ENCODE data around the gene THRB.

The THRB gene

DNA sequence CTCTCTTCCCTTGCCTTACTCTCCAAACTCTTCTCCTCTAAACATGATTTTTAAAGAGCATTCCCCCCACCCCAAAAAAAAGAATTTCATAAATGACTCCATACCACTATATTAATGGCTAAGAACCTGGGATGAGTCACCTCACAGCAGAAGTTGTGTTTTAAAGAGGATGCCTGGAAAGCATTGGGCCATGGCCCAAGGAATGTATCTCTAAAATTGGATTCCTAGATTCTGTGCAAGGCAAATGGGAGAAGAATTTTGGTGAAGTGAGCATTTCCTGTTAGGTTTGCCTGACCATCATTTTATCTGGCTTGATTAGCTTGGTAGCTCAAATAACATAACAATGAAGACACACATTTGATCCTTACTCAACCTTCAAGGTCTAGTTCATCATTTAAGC, 298.1 kb downstream of the THRB start:
- Histone ChIP-seq H3K4me3 (no peak overlapping the region), H3K27ac (no peak overlapping the region)
- TF ChIP-seq, protein P1, sequence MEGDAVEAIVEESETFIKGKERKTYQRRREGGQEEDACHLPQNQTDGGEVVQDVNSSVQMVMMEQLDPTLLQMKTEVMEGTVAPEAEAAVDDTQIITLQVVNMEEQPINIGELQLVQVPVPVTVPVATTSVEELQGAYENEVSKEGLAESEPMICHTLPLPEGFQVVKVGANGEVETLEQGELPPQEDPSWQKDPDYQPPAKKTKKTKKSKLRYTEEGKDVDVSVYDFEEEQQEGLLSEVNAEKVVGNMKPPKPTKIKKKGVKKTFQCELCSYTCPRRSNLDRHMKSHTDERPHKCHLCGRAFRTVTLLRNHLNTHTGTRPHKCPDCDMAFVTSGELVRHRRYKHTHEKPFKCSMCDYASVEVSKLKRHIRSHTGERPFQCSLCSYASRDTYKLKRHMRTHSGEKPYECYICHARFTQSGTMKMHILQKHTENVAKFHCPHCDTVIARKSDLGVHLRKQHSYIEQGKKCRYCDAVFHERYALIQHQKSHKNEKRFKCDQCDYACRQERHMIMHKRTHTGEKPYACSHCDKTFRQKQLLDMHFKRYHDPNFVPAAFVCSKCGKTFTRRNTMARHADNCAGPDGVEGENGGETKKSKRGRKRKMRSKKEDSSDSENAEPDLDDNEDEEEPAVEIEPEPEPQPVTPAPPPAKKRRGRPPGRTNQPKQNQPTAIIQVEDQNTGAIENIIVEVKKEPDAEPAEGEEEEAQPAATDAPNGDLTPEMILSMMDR (IDR thresholded peaks at IDR 0.05), result no peak
- no peak for DNase-seq (ENCODE audit: low spot score)

DNA sequence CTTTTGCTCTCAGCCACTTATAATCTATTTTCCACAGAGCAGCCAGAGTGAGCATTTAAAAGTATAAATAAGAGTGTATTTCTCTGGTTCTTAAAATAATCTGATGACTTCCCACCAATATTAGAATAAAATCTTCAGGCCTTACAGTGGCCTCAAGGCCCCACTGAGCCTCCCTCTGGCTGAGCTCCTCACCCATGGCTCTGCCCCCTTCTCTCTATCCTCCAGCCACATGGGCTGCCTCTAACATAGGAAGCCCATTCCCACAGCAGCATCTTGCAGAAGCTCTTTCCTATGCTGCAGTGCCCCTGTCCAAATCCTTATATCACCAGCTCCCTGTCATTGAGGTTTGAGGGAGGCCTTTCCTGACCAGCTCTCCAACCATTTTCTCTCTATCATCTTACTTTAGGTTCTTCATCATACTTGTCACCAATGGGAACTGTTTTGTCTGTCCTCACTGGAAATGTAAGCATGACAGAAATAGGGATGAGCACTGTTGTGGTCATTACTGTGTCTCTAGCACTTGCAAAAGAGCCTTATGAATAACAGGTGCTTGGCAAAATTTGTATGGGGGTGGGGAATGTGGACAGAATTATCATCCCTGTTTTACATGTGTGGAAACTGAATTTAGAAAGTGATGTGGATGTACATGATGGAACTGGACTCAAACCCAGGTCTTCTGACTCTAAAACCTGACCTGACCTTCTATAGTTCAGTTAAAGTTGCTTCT, 299.0 kb downstream of the THRB start:
- no peak overlapping the region for H3K27ac ChIP-seq
- DNase-seq (ENCODE audit: low spot score), result no peak
- H3K4me3 ChIP-seq, result no peak overlapping the region
- TF ChIP-seq, protein P1 (IDR thresholded peaks at IDR 0.05), result no peak

DNA sequence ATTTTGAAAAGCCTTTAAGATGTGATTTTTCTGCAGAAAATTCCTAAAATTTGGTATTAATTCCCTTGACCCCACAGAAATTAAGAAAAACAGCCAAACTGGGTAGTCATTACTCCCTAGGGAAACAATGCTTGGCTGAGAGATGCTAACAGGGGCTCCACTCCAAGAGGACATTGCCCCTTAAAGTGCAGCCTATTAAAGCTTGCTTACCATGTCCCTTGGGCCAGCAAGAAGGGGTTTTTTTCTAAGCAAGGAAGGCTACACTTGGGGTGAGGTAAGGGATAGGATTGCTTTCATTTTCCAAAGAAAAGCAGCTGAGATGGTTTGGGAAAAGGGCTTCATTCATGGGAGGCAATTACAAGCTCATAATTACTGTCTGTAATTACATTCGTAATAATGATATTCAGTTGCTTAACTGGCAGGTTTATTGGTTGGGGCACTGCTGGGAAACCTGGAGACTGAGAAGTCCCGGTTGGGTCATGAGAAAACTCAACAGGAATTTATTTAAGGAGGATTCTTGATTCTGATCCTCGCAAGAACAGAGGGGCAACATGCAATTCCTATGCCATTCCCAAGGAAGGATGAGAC, 302.1 kb downstream of the THRB start:
- TF ChIP-seq, protein P1 (IDR thresholded peaks at IDR 0.05), result no peak
- Histone ChIP-seq H3K4me3 (no peak overlapping the region), H3K27ac (no peak overlapping the region)
- no peak for DNase-seq (ENCODE audit: low spot score)

DNA sequence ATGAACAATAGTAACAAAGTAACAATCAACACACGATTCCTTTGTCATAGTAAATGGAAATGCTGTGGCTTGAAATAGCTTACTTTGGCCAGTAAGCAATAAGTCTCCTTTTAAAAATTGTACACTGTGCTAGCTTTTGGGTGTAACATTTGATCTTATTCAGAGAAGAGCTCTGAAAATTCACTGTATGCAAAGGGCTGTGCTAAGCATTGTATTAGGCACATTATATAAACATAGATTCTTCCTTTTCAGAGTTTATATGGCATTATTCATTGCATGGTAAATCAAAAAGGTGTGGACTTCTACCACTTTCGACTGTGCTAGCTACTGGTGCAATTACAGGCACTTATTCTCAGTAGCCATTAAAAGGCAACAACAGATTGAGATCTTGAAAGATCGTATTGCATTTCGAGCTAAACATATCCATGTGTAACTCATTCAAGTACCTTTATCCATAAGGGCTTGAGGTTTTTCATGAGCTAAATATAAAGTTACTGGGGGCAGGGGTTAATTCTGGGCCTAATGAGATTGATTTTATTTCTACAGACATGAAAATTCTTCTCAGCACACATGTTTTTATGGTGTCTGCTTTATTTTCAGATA, 302.7 kb downstream of the THRB start:
- TF ChIP-seq, protein P1 (IDR thresholded peaks at IDR 0.05), result no peak
- Histone ChIP-seq H3K27ac (no peak overlapping the region), H3K4me3 (no peak overlapping the region)
- no peak for DNase-seq (ENCODE audit: low spot score)

DNA sequence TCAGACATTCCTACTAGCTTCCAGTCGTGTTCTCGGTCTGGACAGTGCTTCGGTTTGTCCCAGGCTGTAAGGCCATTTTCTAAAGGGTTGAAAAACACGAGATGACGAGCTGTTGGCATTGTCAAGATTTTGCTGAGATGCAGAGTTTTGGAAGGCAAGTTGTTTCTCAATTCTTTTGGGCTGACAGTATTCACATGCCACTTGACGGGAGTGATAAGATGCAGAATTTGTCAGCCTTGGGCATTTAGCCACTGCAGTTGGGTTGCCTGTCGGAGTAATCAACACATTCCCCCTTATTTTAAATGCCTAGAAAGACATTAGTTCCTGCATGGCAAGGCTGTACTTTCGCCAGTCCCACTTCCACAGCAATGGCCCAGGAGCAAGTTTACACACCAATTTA, 304.4 kb downstream of the THRB start:
- no peak for DNase-seq (ENCODE audit: low spot score)
- TF ChIP-seq, protein P1 (IDR thresholded peaks at IDR 0.05), result no peak
- peak overlapping the region; percentile 7 to 61 for H3K27ac ChIP-seq
- H3K4me3 ChIP-seq, result peak overlapping the region; percentile 35

DNA sequence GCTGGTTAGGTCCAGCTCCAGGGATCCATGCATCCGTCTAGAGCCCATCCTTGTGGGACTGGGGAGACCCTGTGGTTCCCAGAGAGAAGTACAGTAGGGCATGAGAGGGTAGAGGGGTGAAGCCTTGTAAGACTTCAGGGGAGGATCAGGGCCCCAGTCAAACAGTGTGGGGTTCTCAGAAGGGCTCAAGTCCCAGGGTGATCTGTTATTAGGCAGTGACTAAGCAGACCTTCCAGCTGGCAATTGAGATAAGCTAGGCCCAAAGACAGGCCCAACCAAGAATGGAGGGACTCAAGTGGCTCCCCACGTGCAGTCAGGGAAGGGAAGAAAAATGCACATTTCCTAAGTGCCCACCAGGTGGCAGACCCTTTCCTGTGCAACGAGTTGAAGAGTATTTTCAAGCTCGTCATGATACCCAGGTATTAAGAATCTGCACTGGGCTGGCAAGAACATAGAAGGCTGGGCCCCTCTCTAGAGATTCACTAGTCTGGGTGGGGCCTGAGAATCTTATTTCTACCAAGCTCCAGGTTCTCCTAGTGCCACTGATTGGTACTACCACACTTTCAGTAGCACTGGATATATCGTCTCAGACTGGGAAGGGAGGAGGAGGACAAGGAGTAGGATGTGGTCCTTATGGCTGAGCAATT, 308.8 kb downstream of the THRB start:
- TF ChIP-seq, protein P1 (IDR thresholded peaks at IDR 0.05), result peak; percentile 58
- no peak for DNase-seq (ENCODE audit: low spot score)
- peak overlapping the region in 1 of 2 donors; percentile 72 for H3K27ac ChIP-seq
- no peak overlapping the region for H3K4me3 ChIP-seq

All from coronary artery (tissue), 2 donors.